ENCODE data around the gene FBXO28.

The FBXO28 gene

GRCh38 chr1:224141693-224142092, 27.8 kb downstream of the FBXO28 start:
- TF ChIP-seq ESRRG (CRISPR knock-in tag; IDR thresholded peaks at IDR 0.05), result no peak
- TF ChIP-seq PPARA (CRISPR knock-in tag; IDR thresholded peaks at IDR 0.05; ENCODE audit: borderline replicate concordance), result no peak
- TF ChIP-seq ZFP3 (CRISPR knock-in tag; IDR thresholded peaks at IDR 0.05), result no peak
- TF ChIP-seq PATZ1 (CRISPR knock-in tag; IDR thresholded peaks at IDR 0.05; ENCODE audit: borderline replicate concordance), result no peak
- TF ChIP-seq ZNF8 (CRISPR knock-in tag; IDR thresholded peaks at IDR 0.05), result no peak
- TF ChIP-seq, protein P1, sequence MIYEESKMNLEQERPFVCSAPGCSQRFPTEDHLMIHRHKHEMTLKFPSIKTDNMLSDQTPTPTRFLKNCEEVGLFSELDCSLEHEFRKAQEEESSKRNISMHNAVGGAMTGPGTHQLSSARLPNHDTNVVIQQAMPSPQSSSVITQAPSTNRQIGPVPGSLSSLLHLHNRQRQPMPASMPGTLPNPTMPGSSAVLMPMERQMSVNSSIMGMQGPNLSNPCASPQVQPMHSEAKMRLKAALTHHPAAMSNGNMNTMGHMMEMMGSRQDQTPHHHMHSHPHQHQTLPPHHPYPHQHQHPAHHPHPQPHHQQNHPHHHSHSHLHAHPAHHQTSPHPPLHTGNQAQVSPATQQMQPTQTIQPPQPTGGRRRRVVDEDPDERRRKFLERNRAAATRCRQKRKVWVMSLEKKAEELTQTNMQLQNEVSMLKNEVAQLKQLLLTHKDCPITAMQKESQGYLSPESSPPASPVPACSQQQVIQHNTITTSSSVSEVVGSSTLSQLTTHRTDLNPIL (CRISPR knock-in tag; IDR thresholded peaks at IDR 0.05; ENCODE audit: low read depth), result no peak

GRCh38 chr1:224149709-224150108, 35.8 kb downstream of the FBXO28 start:
- TF ChIP-seq RARB (CRISPR knock-in tag; IDR thresholded peaks at IDR 0.05) (no peak), ZFP30 (CRISPR knock-in tag; IDR thresholded peaks at IDR 0.05) (no peak), ZC3H10 (CRISPR knock-in tag; IDR thresholded peaks at IDR 0.05) (no peak), BACH2 (CRISPR knock-in tag; IDR thresholded peaks at IDR 0.05; ENCODE audit: borderline replicate concordance) (no peak), ZFP3 (CRISPR knock-in tag; IDR thresholded peaks at IDR 0.05) (no peak), TCF4 (CRISPR knock-in tag; IDR thresholded peaks at IDR 0.05; ENCODE audit: borderline replicate concordance) (no peak), ZNF70 (CRISPR knock-in tag; IDR thresholded peaks at IDR 0.05) (no peak), SNAI2 (CRISPR knock-in tag; IDR thresholded peaks at IDR 0.05) (no peak), GLIS3 (CRISPR knock-in tag; IDR thresholded peaks at IDR 0.05) (no peak), PATZ1 (CRISPR knock-in tag; IDR thresholded peaks at IDR 0.05; ENCODE audit: borderline replicate concordance) (no peak), TOX (CRISPR knock-in tag; IDR thresholded peaks at IDR 0.05; ENCODE audit: borderline replicate concordance) (no peak), ESRRG (CRISPR knock-in tag; IDR thresholded peaks at IDR 0.05) (no peak), CSDC2 (CRISPR knock-in tag; IDR thresholded peaks at IDR 0.05) (no peak), PPARA (CRISPR knock-in tag; IDR thresholded peaks at IDR 0.05; ENCODE audit: borderline replicate concordance) (no peak), ZNF565 (CRISPR knock-in tag; conservative IDR thresholded peaks at IDR 0.05; ENCODE audit: low read depth) (no peak), OSR1 (CRISPR knock-in tag; IDR thresholded peaks at IDR 0.05) (no peak), ZNF8 (CRISPR knock-in tag; IDR thresholded peaks at IDR 0.05) (no peak)
- TF ChIP-seq, protein P2, sequence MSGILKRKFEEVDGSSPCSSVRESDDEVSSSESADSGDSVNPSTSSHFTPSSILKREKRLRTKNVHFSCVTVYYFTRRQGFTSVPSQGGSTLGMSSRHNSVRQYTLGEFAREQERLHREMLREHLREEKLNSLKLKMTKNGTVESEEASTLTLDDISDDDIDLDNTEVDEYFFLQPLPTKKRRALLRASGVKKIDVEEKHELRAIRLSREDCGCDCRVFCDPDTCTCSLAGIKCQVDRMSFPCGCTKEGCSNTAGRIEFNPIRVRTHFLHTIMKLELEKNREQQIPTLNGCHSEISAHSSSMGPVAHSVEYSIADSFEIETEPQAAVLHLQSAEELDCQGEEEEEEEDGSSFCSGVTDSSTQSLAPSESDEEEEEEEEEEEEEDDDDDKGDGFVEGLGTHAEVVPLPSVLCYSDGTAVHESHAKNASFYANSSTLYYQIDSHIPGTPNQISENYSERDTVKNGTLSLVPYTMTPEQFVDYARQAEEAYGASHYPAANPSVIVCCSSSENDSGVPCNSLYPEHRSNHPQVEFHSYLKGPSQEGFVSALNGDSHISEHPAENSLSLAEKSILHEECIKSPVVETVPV (CRISPR knock-in tag; IDR thresholded peaks at IDR 0.05), result no peak
- TF ChIP-seq, protein P1 (CRISPR knock-in tag; IDR thresholded peaks at IDR 0.05; ENCODE audit: low read depth), result no peak
- ATAC-seq, result no peak

More at GRCh38 chr1:224141693-224142092, 27.8 kb downstream of the FBXO28 start:
- no peak for ATAC-seq

DNA sequence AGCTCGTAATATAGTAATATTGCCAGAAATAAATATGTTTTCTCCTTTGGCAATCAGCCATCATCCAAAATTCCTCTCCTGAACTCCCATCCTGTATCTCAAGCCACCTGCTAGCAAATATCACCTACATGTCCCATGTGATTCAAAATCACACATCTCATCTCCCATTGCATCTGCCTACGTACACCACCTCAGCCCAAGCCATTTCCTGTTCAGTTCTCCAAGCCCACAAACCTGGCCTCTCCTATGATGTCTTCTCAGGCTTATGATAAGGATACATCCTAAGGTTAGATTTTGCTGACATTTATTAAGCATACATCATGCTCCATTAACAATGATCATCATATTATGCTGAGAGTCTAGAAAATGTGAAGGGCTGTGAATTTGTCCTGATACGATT, 37.2 kb downstream of the FBXO28 start:
- ATAC-seq, result no peak
- TF ChIP-seq RARB (CRISPR knock-in tag; IDR thresholded peaks at IDR 0.05) (no peak), ZNF8 (CRISPR knock-in tag; IDR thresholded peaks at IDR 0.05) (no peak), ZC3H10 (CRISPR knock-in tag; IDR thresholded peaks at IDR 0.05) (no peak)

- TF ChIP-seq ZC3H10 (CRISPR knock-in tag; IDR thresholded peaks at IDR 0.05) (no peak), BACH2 (CRISPR knock-in tag; IDR thresholded peaks at IDR 0.05; ENCODE audit: borderline replicate concordance) (no peak)
- TF ChIP-seq, protein P3, sequence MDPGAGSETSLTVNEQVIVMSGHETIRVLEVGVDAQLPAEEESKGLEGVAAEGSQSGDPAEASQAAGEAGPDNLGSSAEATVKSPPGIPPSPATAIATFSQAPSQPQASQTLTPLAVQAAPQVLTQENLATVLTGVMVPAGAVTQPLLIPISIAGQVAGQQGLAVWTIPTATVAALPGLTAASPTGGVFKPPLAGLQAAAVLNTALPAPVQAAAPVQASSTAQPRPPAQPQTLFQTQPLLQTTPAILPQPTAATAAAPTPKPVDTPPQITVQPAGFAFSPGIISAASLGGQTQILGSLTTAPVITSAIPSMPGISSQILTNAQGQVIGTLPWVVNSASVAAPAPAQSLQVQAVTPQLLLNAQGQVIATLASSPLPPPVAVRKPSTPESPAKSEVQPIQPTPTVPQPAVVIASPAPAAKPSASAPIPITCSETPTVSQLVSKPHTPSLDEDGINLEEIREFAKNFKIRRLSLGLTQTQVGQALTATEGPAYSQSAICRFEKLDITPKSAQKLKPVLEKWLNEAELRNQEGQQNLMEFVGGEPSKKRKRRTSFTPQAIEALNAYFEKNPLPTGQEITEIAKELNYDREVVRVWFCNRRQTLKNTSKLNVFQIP (CRISPR knock-in tag; IDR thresholded peaks at IDR 0.05; ENCODE audit: borderline replicate concordance, low read depth), result no peak
- ATAC-seq, result no peak
These were observed 43.4 kb downstream of the FBXO28 start for GRCh38 chr1:224157316-224157715.

Data from SK-N-SH treated with all-trans-retinoic acid at 6 μM for 48 hours (cell line).